ENCODE results near the gene SLC7A6. TPM values are rescaled to one million over a fixed set of nuclear protein-coding genes. Genes with fewer than 3 reads are reported as not detected.

SLC7A6 gene
- total and polyA plus RNA-seq, 2 of the 8 experiments (the other 6 are each of a cell fraction or from before 2014, with no cell fraction given), result 28.0 to 37.8 TPM

DNA sequence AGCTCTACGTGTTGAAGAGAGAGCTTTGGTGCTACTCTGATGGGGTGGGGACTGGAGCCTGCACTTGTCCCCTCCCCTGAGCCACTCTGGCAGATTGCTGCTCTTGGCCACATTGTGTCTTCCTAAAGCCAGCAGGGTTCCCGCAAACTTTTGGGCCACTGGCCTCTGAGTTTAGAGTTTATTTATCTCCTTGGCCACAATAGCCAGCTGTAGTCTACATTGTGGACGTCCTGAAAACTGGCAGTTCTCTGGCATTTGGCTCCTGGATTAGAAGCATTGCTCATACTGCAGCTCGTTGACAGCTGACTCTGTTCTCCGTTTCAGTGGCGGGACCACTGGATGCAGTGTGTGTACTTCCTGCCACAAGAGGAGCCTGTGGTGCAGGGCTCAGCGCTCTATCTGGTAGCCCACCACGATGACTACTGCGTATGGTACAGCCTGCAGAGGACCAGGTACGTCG lies 81.1 kb downstream of the SLC7A6 start (continued):
- TF ChIP-seq, protein P1, sequence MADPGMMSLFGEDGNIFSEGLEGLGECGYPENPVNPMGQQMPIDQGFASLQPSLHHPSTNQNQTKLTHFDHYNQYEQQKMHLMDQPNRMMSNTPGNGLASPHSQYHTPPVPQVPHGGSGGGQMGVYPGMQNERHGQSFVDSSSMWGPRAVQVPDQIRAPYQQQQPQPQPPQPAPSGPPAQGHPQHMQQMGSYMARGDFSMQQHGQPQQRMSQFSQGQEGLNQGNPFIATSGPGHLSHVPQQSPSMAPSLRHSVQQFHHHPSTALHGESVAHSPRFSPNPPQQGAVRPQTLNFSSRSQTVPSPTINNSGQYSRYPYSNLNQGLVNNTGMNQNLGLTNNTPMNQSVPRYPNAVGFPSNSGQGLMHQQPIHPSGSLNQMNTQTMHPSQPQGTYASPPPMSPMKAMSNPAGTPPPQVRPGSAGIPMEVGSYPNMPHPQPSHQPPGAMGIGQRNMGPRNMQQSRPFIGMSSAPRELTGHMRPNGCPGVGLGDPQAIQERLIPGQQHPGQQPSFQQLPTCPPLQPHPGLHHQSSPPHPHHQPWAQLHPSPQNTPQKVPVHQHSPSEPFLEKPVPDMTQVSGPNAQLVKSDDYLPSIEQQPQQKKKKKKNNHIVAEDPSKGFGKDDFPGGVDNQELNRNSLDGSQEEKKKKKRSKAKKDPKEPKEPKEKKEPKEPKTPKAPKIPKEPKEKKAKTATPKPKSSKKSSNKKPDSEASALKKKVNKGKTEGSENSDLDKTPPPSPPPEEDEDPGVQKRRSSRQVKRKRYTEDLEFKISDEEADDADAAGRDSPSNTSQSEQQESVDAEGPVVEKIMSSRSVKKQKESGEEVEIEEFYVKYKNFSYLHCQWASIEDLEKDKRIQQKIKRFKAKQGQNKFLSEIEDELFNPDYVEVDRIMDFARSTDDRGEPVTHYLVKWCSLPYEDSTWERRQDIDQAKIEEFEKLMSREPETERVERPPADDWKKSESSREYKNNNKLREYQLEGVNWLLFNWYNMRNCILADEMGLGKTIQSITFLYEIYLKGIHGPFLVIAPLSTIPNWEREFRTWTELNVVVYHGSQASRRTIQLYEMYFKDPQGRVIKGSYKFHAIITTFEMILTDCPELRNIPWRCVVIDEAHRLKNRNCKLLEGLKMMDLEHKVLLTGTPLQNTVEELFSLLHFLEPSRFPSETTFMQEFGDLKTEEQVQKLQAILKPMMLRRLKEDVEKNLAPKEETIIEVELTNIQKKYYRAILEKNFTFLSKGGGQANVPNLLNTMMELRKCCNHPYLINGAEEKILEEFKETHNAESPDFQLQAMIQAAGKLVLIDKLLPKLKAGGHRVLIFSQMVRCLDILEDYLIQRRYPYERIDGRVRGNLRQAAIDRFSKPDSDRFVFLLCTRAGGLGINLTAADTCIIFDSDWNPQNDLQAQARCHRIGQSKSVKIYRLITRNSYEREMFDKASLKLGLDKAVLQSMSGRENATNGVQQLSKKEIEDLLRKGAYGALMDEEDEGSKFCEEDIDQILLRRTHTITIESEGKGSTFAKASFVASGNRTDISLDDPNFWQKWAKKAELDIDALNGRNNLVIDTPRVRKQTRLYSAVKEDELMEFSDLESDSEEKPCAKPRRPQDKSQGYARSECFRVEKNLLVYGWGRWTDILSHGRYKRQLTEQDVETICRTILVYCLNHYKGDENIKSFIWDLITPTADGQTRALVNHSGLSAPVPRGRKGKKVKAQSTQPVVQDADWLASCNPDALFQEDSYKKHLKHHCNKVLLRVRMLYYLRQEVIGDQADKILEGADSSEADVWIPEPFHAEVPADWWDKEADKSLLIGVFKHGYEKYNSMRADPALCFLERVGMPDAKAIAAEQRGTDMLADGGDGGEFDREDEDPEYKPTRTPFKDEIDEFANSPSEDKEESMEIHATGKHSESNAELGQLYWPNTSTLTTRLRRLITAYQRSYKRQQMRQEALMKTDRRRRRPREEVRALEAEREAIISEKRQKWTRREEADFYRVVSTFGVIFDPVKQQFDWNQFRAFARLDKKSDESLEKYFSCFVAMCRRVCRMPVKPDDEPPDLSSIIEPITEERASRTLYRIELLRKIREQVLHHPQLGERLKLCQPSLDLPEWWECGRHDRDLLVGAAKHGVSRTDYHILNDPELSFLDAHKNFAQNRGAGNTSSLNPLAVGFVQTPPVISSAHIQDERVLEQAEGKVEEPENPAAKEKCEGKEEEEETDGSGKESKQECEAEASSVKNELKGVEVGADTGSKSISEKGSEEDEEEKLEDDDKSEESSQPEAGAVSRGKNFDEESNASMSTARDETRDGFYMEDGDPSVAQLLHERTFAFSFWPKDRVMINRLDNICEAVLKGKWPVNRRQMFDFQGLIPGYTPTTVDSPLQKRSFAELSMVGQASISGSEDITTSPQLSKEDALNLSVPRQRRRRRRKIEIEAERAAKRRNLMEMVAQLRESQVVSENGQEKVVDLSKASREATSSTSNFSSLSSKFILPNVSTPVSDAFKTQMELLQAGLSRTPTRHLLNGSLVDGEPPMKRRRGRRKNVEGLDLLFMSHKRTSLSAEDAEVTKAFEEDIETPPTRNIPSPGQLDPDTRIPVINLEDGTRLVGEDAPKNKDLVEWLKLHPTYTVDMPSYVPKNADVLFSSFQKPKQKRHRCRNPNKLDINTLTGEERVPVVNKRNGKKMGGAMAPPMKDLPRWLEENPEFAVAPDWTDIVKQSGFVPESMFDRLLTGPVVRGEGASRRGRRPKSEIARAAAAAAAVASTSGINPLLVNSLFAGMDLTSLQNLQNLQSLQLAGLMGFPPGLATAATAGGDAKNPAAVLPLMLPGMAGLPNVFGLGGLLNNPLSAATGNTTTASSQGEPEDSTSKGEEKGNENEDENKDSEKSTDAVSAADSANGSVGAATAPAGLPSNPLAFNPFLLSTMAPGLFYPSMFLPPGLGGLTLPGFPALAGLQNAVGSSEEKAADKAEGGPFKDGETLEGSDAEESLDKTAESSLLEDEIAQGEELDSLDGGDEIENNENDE (IDR thresholded peaks at IDR 0.05; ENCODE audit: insufficient replicate concordance, low read length), result no peak
- TF ChIP-seq MAFK (IDR thresholded peaks at IDR 0.05; ENCODE audit: low read depth, low read length), result no peak
- no peak for TF ChIP-seq SP1 (IDR thresholded peaks at IDR 0.05; ENCODE audit: low read depth, low read length)
- no peak for TF ChIP-seq POLR2A (IDR thresholded peaks at IDR 0.05; ENCODE audit: control extremely low read depth in 1 of 2, low read depth in 2 of 2, low read length in 2 of 2)
- no peak for TF ChIP-seq NRF1 (IDR thresholded peaks at IDR 0.05; ENCODE audit: low read depth, low read length)
- TF ChIP-seq, protein P2, sequence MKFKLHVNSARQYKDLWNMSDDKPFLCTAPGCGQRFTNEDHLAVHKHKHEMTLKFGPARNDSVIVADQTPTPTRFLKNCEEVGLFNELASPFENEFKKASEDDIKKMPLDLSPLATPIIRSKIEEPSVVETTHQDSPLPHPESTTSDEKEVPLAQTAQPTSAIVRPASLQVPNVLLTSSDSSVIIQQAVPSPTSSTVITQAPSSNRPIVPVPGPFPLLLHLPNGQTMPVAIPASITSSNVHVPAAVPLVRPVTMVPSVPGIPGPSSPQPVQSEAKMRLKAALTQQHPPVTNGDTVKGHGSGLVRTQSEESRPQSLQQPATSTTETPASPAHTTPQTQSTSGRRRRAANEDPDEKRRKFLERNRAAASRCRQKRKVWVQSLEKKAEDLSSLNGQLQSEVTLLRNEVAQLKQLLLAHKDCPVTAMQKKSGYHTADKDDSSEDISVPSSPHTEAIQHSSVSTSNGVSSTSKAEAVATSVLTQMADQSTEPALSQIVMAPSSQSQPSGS (IDR thresholded peaks at IDR 0.05; ENCODE audit: low read length), result no peak
- TF ChIP-seq TBP (IDR thresholded peaks at IDR 0.05; ENCODE audit: low read depth, low read length), result no peak
- no peak for TF ChIP-seq CBX8 (IDR thresholded peaks at IDR 0.05; ENCODE audit: borderline replicate concordance, low read depth, low read length)
